Lower leg skin (tissue), 4 donors: ENCODE results near the gene CFAP119. TPM values are rescaled to one million over a fixed set of nuclear protein-coding genes. Genes with fewer than 3 reads are reported as not detected.

Source experiments
- DNase-seq, 2 donors: peaks; one replicate each; pipeline ENCODE4 v3.0.0-alpha.2; 2019; ENCODE audit warnings: low spot score in 2 of 2
- H3K4me3 ChIP-seq: fragments of 200-600 bp; sonication (generic); 2 replicates; pipeline ENCODE4 v1.5.1; 2017; ENCODE audit warnings: mild to moderate bottlenecking, low read depth; ENCODE audit not compliant: poor library complexity, severe bottlenecking
- CTCF ChIP-seq, 3 donors: fragments of 450-650 bp; IDR thresholded peaks; one replicate each; pipeline ENCODE4 v1.5.1; 2016; ENCODE audit warnings: antibody characterized with exemption in 3 of 3, mild to moderate bottlenecking in 3 of 3, moderate library complexity in 2 of 3
- POLR2A ChIP-seq, 2 donors: fragments of 450-650 bp; IDR thresholded peaks; one replicate each; pipeline ENCODE4 v1.6.1; 2016 to 2017; ENCODE audit warnings: antibody characterized with exemption in 2 of 2, mild to moderate bottlenecking in 1 of 2, moderate library complexity in 1 of 2
- WGBS, 2 donors: methylation state at CpG; one replicate each; pipeline ENCODE4 v1.1.5; 2018; 5-methylcytosine and 5-hydroxymethylcytosine counted together
- intact Hi-C: fragments of 100-400 bp; cut with DNase I; formaldehyde crosslinking; loops from one replicate; pipeline ENCODE4 v1.15.0; 2023; ENCODE audit warnings: low total_unique reads
- total RNA-seq, 4 donors: library from RNA; depleted of rRNA; stranded (reverse); fragments of >200 nt; gene quantifications; one replicate each; pipeline ENCODE4 v1.1.0, GENCODE V29; 2016

CFAP119 gene
- total RNA-seq, 4 donors from 2014 or later = 1.2 to 4.1 (median 2.6) TPM

GRCh38 chr16:30782486-30783279, 20.8 kb upstream of the CFAP119 start:
- no peak overlapping the region for H3K4me3 ChIP-seq
- WGBS, 2 donors = 95 to 97% methylated on average over 63 of the region's 63 CpGs
- DNase-seq = no peak
- no peak for TF ChIP-seq POLR2A (IDR thresholded peaks at IDR 0.05)
- intact Hi-C loops = no loop called here

GRCh38 chr16:30780549-30780948, 18.7 kb upstream of the CFAP119 start:
- intact Hi-C loops = no loop called here
- no peak for DNase-seq
- 80 to 83% methylated on average over 4 of the region's 4 CpGs for WGBS, 2 donors
- no peak for TF ChIP-seq CTCF (IDR thresholded peaks at IDR 0.05)
- no peak for TF ChIP-seq POLR2A (IDR thresholded peaks at IDR 0.05)
- H3K4me3 ChIP-seq = no peak overlapping the region

- WGBS, 2 donors = 80 to 94% methylated on average over 3 of the region's 3 CpGs
- no peak overlapping the region for H3K4me3 ChIP-seq
- TF ChIP-seq CTCF (IDR thresholded peaks at IDR 0.05) = no peak
- TF ChIP-seq POLR2A (IDR thresholded peaks at IDR 0.05) = no peak
- no peak for DNase-seq
- intact Hi-C loops = no loop called here
Observed at GRCh38 chr16:30780021-30780420, 18.2 kb upstream of the CFAP119 start.

- TF ChIP-seq CTCF (IDR thresholded peaks at IDR 0.05) = no peak
- no peak for TF ChIP-seq POLR2A (IDR thresholded peaks at IDR 0.05)
- DNase-seq = no peak
- intact Hi-C loops = loop anchor here (10.0 kb wide), 1 partner anchor 55 kb away; no protein-coding TSS in a partner anchor
- no peak overlapping the region for H3K4me3 ChIP-seq
- 84 to 89% methylated on average over 6 of the region's 6 CpGs for WGBS, 2 donors
Observed at GRCh38 chr16:30779596-30779995, 17.7 kb upstream of the CFAP119 start.

GRCh38 chr16:30778549-30779244, 16.8 kb upstream of the CFAP119 start:
- TF ChIP-seq CTCF (IDR thresholded peaks at IDR 0.05) (no peak), POLR2A (IDR thresholded peaks at IDR 0.05) (no peak)
- intact Hi-C loops = loop anchor here (10.0 kb wide), 1 partner anchor 54 kb away; no protein-coding TSS in a partner anchor
- no peak overlapping the region for H3K4me3 ChIP-seq
- 81 to 82% methylated on average over 14 of the region's 14 CpGs for WGBS, 2 donors
- DNase-seq = no peak

DNA sequence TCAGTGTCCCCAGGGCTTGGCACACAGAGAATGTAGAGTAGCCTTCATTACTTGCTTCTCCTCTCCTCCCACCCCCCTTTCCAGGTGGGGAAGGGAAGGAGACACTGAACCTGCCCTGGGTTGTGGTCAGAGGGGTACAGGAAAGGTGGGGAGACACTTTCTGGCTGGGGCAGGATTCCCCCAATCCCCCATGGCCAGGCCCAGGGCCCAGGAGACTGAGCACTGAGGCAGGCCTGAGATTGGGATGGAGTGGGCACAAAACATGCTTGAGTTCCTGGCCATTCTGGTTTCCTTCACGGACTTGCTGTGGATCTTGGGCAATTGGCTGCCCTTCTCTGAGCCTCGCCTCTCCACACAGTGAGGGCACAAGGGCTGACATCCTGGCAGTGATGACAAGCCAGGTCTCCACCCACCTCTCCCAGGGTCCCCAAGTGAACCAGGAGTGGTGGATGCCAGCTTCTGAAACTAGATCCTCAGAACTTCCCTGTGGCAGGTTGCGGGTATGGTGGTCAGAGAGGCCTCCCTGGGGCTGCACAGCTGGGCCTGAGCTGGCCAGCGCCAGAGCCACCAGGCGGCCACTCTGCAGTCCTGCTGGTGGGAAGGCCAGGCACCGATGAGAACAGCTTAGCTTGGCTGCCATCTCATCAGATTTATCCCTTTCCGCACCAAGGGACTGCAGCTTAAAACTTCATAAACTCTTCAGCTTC, 15.9 kb upstream of the CFAP119 start:
- no peak overlapping the region for H3K4me3 ChIP-seq
- 75 to 88% methylated on average over 3 to 7 of the region's 7 CpGs for WGBS, 2 donors
- intact Hi-C loops = loop anchor here (10.0 kb wide), 1 partner anchor 53 kb away; no protein-coding TSS in a partner anchor
- no peak for TF ChIP-seq CTCF (IDR thresholded peaks at IDR 0.05)
- no peak for TF ChIP-seq POLR2A (IDR thresholded peaks at IDR 0.05)
- DNase-seq = no peak
